K562 (cell line): ENCODE measurements around the gene ZDHHC11. TPM values are rescaled to one million over a fixed set of nuclear protein-coding genes. Genes with fewer than 3 reads are reported as not detected.

Experiments
- polyA plus RNA-seq, 8 experiments: library from polyadenylated mRNA; depleted of rRNA in 4 of 8; stranded (reverse) in 5 of 8; unstranded in 3 of 8; fragments of >200 nt; fragmentation: Nextera tagmentation in 2 of 8; fragmentation: Illumina TruSeq in 1 of 8; extraction: Ambion mirVana in 2 of 8; extraction: Trizol in 1 of 8; gene quantifications; 2 replicates each; pipeline versions ENCODE4 v1.2.1 to v1.2.3, GENCODE V29; 2011 to 2014; ENCODE audit warnings: inconsistent platforms in 1 of 8, missing spikeins in 1 of 8
- total RNA-seq, 7 experiments: library from RNA; depleted of rRNA in 6 of 7; stranded (reverse); fragments of >200 nt in 6 of 7; fragmentation: Illumina TruSeq in 2 of 7; extraction: Trizol in 2 of 7; gene quantifications; 2 replicates each; pipeline versions ENCODE4 v1.2.1 to v1.2.3, GENCODE V29; 2011 to 2021; ENCODE audit warnings: low replicate concordance in 1 of 7
- TF ChIP-seq, protein P1 (sequence below), 2 experiments: fragments of 450-650 bp in 1 of 2; sonication (generic) in 1 of 2; formaldehyde crosslinking in 1 of 2; IDR thresholded peaks; 2 replicates each; pipeline versions ENCODE4 v1.7.1 to v1.9.0; 2016 to 2022; ENCODE audit warnings: inconsistent platforms in 1 of 2, mild to moderate bottlenecking in 1 of 2, missing genetic modification reagents in 1 of 2

The ZDHHC11 gene
- total and polyA plus RNA-seq, 9 of the 15 experiments (the other 6 are each of a cell fraction or from before 2014, with no cell fraction given) = 0.07 to 2.3 (median 0.52) TPM

DNA sequence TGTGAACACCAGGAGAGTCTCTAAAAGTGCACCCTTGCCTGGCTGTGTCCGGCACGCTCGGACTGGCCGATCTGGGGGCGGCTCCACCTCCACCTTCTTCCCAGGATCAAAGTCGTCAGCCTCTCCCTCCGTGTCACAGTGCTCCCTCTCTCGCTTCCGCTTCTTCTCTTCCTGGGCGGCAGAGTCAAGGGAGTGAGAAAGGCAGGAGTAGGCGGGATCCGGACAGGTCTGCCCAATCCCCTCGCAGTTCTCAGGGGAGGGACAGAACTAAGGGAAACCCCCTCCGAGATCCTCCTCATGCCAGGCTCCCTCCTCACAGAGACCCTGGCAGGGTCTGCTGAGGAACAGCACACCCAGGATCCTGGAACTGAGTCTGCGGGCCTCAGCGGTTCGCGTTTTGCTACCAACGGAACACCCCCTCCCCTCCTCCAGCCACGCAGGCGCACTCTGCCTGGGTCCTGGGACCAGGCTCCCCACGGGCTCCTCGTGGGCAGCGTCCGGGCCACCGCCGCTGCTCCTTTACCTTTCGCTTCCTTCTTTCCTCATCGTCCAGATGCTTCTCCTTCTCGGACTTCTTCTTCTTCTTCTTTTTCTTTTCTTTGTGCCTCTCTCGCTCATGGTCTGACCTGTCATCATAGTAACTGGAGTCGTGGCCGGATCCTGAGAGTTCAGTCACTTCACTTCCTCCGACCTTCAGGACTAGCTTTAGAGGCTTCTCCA is 40.5 kb upstream of the ZDHHC11 start (continued):
- TF ChIP-seq, protein P1, sequence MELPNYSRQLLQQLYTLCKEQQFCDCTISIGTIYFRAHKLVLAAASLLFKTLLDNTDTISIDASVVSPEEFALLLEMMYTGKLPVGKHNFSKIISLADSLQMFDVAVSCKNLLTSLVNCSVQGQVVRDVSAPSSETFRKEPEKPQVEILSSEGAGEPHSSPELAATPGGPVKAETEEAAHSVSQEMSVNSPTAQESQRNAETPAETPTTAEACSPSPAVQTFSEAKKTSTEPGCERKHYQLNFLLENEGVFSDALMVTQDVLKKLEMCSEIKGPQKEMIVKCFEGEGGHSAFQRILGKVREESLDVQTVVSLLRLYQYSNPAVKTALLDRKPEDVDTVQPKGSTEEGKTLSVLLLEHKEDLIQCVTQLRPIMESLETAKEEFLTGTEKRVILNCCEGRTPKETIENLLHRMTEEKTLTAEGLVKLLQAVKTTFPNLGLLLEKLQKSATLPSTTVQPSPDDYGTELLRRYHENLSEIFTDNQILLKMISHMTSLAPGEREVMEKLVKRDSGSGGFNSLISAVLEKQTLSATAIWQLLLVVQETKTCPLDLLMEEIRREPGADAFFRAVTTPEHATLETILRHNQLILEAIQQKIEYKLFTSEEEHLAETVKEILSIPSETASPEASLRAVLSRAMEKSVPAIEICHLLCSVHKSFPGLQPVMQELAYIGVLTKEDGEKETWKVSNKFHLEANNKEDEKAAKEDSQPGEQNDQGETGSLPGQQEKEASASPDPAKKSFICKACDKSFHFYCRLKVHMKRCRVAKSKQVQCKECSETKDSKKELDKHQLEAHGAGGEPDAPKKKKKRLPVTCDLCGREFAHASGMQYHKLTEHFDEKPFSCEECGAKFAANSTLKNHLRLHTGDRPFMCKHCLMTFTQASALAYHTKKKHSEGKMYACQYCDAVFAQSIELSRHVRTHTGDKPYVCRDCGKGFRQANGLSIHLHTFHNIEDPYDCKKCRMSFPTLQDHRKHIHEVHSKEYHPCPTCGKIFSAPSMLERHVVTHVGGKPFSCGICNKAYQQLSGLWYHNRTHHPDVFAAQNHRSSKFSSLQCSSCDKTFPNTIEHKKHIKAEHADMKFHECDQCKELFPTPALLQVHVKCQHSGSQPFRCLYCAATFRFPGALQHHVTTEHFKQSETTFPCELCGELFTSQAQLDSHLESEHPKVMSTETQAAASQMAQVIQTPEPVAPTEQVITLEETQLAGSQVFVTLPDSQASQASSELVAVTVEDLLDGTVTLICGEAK (IDR thresholded peaks at IDR 0.05) = peak; percentile 56
- TF ChIP-seq, protein P1 (CRISPR knock-in tag; IDR thresholded peaks at IDR 0.05) = no peak
